C4-2B (cell line): ENCODE data around the gene MACROH2A2.

ENCODE experiments used
- ZFX ChIP-seq: fragments of 450-650 bp; IDR thresholded peaks from 2 replicates; pipeline ENCODE4 v1.6.1; 2017
- TF ChIP-seq, protein P1 (sequence below): fragments of 450-650 bp; conservative IDR thresholded peaks from 2 replicates; pipeline ENCODE4 v1.5.1; 2017; ENCODE audit warnings: mild to moderate bottlenecking

GRCh38 chr10:70111496-70111895, 58.9 kb downstream of the MACROH2A2 start:
- TF ChIP-seq, protein P1, sequence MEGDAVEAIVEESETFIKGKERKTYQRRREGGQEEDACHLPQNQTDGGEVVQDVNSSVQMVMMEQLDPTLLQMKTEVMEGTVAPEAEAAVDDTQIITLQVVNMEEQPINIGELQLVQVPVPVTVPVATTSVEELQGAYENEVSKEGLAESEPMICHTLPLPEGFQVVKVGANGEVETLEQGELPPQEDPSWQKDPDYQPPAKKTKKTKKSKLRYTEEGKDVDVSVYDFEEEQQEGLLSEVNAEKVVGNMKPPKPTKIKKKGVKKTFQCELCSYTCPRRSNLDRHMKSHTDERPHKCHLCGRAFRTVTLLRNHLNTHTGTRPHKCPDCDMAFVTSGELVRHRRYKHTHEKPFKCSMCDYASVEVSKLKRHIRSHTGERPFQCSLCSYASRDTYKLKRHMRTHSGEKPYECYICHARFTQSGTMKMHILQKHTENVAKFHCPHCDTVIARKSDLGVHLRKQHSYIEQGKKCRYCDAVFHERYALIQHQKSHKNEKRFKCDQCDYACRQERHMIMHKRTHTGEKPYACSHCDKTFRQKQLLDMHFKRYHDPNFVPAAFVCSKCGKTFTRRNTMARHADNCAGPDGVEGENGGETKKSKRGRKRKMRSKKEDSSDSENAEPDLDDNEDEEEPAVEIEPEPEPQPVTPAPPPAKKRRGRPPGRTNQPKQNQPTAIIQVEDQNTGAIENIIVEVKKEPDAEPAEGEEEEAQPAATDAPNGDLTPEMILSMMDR = no peak
- no peak for TF ChIP-seq ZFX
